AG10803 (cell line): ENCODE data around the gene PHF20.

ENCODE experiments used
- DNase-seq: peaks from one replicate; pipeline ENCODE4 v3.0.0; 2010; ENCODE audit warnings: low read depth
- H3K4me3 ChIP-seq: 2 replicates; pipeline ENCODE4 v1.5.1; 2011; ENCODE audit warnings: mild to moderate bottlenecking, low read length, control low read depth
- CTCF ChIP-seq: conservative IDR thresholded peaks from 2 replicates; pipeline ENCODE4 v1.5.1; 2011; ENCODE audit warnings: mild to moderate bottlenecking, low read length, control low read depth, inconsistent platforms

Gene PHF20

DNA sequence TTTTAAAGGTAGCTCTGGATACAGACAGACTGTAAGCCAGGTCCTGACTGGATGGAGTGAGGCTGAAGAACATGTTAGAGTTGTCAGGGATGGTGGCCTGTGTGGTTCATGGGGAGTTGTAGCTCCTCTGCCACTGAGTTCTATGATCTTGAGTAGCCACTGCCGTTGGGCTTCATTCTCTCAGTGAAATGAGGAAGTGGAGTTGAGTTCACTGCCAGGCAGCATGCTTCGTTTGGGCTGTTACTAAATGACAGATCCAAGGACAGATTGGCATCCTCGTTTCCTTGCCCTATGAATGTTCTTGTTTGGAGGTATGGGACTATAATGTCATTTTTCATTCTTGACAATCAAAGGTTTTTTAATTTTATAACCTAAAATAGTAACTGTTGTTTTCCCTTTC lies 145.3 kb downstream of the PHF20 start:
- no peak for TF ChIP-seq CTCF
- DNase-seq, result no peak
- no peak overlapping the region for H3K4me3 ChIP-seq

GRCh38 chr20:35918021-35918420 lies 146.2 kb downstream of the PHF20 start:
- no peak for TF ChIP-seq CTCF
- DNase-seq, result no peak
- no peak overlapping the region for H3K4me3 ChIP-seq

- no peak for DNase-seq
- TF ChIP-seq CTCF, result no peak
- no peak overlapping the region for H3K4me3 ChIP-seq
Measured at GRCh38 chr20:35920523-35920922, 148.7 kb downstream of the PHF20 start.

DNA sequence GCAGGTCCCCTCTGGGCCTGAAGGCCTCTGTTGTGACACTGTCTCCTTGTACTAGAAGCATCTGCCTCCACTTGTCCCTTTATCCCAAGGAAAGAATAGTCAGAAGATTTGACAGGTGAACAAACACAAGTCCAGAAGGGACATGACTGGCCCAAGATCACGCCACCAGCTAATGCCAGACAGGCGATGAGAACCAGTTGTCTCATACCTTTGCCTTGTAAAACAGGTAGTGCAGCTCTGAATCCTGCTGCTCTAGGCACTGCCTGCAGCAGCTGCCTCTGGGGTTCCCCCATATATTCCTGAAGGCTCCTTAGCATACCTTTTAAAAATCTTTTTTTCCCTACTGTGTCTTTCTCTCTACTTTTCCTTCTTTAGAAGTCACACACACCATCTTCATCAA lies 157.5 kb downstream of the PHF20 start:
- no peak overlapping the region for H3K4me3 ChIP-seq
- TF ChIP-seq CTCF, result no peak
- DNase-seq, result no peak

DNA sequence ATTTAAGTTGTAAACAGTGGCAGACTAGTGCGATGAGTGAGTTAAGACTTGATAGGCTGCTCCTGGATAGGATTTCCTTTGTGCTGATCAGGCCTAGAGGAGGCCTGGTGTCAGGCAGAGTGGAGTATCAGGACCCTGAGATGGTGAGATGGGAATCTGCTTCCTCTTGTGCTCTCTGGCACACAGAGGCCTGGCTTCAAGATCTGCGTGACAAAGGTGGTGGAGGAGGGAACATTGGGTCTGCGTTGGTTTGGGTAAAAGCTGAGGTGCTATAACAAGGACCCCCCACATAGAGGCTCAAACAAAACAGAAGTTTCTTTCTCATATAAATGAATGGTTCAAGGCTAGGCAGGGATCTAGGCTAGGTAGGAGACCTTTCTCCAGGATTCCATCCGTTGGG lies 162.2 kb downstream of the PHF20 start:
- no peak overlapping the region for H3K4me3 ChIP-seq
- no peak for TF ChIP-seq CTCF
- no peak for DNase-seq

GRCh38 chr20:35939264-35939663 lies 167.4 kb downstream of the PHF20 start:
- no peak for TF ChIP-seq CTCF
- no peak for DNase-seq
- no peak overlapping the region for H3K4me3 ChIP-seq

DNA sequence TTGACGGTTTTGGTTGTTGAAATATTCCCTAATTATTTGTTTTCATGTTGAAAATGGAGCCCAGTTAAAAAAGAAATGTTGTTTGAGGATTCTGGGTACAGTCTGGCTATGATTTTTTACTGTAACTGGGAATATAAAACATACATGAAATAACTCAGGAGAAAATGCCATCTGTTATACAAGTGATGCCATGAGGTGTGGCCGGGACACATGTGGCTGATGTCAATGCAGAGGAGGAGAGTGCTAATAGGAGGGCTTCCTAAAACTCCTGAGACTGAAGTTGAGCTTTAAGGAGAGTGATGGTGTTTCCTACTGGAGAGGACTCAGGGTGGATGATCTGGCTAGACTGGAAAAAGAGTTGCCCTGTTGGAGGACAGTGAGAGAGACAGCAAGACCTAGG lies 169.8 kb downstream of the PHF20 start:
- TF ChIP-seq CTCF, result no peak
- no peak for DNase-seq
- no peak overlapping the region for H3K4me3 ChIP-seq
